GM12874 (cell line): ENCODE measurements around the gene DGCR2.

ENCODE experiments used
- TF ChIP-seq, protein P1 (sequence below): IDR thresholded peaks from 2 replicates; pipeline ENCODE4 v1.5.1; 2011; ENCODE audit warnings: low read depth, mild to moderate bottlenecking, control low read depth, low read length, moderate library complexity; ENCODE audit not compliant: insufficient read depth

DGCR2 gene

DNA sequence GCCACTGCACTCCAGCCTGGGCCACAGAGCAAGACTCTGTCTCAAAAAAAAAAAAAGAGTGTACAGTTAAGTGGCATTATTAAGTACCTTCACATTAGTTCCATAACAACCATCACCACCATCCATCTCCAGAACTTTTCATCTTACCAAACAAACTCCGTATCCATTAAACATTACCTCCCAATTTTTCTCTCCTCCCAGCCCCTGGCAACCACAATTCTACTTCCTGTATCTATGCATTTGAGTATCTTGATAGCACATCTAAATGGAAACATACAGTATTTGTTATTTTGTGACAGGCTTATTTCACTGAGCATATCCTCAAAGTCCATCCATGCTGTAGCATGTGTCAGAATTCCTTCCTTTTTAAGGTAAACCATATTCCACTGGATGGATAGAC is 46.8 kb downstream of the DGCR2 start:
- TF ChIP-seq, protein P1, sequence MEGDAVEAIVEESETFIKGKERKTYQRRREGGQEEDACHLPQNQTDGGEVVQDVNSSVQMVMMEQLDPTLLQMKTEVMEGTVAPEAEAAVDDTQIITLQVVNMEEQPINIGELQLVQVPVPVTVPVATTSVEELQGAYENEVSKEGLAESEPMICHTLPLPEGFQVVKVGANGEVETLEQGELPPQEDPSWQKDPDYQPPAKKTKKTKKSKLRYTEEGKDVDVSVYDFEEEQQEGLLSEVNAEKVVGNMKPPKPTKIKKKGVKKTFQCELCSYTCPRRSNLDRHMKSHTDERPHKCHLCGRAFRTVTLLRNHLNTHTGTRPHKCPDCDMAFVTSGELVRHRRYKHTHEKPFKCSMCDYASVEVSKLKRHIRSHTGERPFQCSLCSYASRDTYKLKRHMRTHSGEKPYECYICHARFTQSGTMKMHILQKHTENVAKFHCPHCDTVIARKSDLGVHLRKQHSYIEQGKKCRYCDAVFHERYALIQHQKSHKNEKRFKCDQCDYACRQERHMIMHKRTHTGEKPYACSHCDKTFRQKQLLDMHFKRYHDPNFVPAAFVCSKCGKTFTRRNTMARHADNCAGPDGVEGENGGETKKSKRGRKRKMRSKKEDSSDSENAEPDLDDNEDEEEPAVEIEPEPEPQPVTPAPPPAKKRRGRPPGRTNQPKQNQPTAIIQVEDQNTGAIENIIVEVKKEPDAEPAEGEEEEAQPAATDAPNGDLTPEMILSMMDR = no peak

DNA sequence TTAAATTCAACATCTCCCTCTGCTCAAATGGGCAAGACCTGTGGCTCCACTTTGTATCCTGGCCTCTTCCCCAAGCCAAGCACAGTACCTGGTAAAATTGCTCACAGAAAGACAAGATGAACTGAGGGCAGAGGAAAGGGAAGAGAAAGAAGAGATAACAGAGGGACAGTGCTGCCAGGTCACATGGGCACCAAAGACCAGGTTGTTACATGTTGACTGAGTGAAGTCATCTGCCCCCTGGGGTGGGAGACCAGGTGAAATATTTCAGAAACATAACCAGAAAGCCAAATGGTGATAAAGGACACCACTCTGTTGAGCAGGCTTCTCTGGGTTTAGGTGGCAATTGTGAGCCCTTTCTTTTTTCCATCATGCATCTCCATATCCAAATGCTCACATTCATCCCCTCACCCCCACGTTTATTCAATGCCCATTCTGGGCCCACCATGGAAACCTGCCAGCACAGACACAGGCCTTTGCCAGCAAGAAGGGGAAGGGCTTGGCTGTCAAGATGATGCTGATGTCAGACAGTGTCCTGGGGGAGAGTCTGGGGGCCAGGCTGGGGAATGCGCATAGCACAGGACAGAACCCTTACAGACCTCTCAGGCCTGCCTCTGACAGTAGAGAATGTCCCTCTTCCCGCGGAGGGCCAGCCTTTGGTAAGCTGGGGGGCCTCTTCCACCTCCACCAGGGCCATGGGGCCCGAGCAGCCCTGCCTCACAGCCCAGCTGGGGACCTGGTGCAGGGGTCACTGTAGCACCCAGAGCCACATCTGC is 51.6 kb downstream of the DGCR2 start:
- TF ChIP-seq, protein P1 = no peak

DNA sequence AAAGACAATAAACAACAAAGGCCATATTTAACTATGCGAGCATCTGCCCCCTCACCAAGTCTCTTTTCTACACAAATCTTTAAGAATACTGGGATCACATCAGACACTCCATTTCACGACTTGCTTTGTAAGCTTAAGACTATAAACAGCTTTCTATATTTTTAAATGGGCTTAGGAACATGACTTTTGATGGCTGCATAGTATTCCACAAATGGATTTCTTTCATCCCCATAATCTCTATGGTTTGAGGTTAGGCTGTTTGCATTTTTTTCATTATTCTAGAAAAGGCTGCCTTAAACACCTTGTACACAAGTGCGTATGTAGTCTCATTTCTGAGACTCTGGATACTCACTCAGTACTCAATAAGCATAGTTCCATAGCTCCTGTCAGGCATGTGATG is 52.8 kb downstream of the DGCR2 start:
- TF ChIP-seq, protein P1 = no peak

DNA sequence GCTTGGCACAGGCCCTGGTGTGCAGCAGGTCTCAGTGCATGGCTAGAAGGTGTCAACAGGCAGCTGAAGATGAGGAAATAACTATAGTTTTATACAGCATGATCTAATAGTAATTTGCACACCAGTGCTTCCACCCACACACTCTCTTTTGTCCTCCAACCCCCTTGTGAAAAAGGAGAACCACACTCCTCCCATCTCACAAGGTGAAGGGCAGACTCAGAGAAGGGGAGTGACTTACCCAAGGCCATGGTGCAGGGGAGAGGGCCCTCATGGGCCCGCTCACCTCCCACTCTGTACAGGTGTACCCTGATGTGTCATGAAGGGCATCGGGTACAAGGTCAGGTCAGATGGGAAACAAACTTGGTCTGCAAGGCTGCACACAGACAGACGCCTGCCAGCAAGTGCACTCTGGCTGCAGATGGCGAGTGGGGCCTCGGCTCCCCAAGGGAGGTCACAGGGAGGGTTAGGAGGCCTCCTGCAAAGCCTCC is 53.4 kb downstream of the DGCR2 start:
- TF ChIP-seq, protein P1 = no peak

DNA sequence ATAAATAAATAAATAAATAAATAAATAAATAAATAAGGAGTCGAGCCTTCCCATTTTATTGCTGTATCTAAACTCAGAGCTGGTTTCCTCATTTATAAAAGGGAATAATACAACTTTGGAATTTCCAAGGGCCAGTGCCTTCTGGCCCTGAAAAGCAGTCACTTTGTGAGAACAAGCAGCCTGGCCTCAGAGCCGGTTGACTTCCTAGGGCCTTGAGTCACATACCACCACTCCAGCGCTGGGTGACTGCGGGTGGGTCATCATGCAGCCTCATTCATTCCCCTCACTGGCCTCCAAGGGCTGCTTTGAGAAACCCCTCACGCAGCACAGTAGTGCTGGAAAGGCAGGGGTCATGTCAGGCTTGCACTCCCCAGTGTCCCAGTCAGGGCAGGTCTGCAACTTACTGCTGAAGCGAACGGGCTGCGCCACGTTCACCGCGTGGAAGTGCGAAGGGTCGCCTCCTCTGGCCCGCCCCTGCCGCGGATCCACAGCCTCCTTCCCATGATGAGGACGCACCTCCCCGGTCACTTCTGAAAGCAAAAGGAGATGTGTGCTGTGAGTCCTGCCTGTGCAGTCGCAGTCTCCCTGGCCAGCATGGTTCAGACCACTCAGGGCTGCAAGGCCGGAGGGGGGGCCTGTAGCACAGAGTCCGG is 54.4 kb downstream of the DGCR2 start:
- TF ChIP-seq, protein P1 = no peak

DNA sequence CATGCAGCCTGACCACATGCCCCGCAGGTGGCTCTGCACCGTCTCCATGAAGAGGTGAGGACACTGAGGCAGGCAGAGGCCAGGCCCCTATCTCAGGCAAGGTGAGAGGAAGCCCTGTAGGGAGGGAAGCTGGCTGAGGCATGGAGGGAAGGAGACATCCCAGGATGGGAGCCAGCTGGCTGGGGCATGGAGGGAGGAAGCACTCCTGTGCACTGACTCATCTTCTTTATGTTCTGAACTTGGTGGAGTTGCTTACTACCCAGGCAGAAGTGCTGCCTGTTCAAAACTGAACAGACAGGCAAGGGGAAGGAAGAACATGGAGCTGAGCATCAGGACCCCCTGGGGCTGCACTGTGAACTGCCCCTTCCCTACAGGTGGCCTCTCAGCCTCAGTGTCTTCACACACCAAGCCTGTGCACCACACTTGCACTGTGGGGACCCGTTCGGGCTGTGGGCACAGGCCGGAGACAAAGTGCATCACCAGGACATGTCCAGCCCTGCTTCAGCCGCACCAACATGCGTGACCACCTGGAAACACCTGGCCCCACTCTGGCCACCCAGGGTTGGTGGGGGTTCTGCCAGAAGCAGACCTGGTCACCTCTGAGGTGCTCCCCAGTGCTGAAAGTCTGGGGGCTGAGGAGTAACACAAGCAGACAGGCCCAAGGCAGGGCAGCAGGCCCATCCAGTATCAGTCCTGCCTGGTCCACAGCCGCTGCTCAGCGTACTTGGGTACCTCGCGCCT is 55.5 kb downstream of the DGCR2 start:
- TF ChIP-seq, protein P1 = no peak

DNA sequence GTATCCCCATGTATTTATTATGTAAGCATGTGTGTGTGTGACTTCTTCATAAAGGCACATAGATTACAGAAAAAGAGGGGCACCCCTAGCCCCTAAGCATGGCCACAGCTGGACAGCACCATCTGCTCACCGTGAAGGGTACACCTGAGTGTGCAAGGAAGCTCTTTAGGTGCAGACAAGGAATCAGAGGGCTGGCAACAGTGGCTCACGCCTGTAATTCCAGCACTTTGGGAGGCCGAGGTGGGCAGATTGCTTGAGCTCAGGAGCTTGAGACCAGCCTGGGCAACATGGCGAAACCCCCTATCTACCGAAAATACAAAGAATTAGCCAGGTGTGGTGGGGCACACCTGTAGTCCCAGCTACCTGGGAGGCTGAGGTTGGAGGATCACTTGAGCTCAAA is 56.3 kb downstream of the DGCR2 start:
- TF ChIP-seq, protein P1 = no peak
